ENCODE measurements around the gene CATSPERZ.

- TF ChIP-seq POLR2A (IDR thresholded peaks at IDR 0.05; ENCODE audit: low read depth, low read length) (no peak), POLR2AphosphoS5 (IDR thresholded peaks at IDR 0.05; ENCODE audit: low read depth, low read length) (no peak)
These were observed 22.7 kb downstream of the CATSPERZ start for GRCh38 chr11:64322925-64323260.
